Measurements from ENCODE around the gene KCNJ1.

The KCNJ1 gene

GRCh38 chr11:128881221-128881620 lies 14.1 kb upstream of the KCNJ1 start:
- DNase-seq, result no peak

GRCh38 chr11:128879817-128880216 lies 12.7 kb upstream of the KCNJ1 start:
- DNase-seq, result no peak

- no peak for DNase-seq
These were observed 11.4 kb upstream of the KCNJ1 start for GRCh38 chr11:128878455-128878854.

- no peak for DNase-seq
These were observed 10.6 kb upstream of the KCNJ1 start for GRCh38 chr11:128877726-128878125.

GRCh38 chr11:128876133-128876650 lies 9.1 kb upstream of the KCNJ1 start:
- DNase-seq, result no peak

GRCh38 chr11:128874427-128874826 lies 7.3 kb upstream of the KCNJ1 start:
- DNase-seq, result no peak

- DNase-seq, result no peak
These were observed 5.5 kb upstream of the KCNJ1 start for GRCh38 chr11:128872594-128872993.

GRCh38 chr11:128872094-128872493 lies 5.0 kb upstream of the KCNJ1 start:
- no peak for DNase-seq

GRCh38 chr11:128871168-128871610 lies 4.1 kb upstream of the KCNJ1 start:
- DNase-seq, result no peak

GRCh38 chr11:128868841-128869671 lies 2.0 kb upstream of the KCNJ1 start:
- DNase-seq, result no peak

- DNase-seq, result no peak
These were observed 1.6 kb downstream of the KCNJ1 start for GRCh38 chr11:128865490-128865889.

GRCh38 chr11:128862908-128863660 lies 4.0 kb downstream of the KCNJ1 start:
- no peak for DNase-seq

- DNase-seq, result no peak
These were observed 4.7 kb downstream of the KCNJ1 start for GRCh38 chr11:128862406-128862805.

- DNase-seq, result no peak
These were observed 6.3 kb downstream of the KCNJ1 start for GRCh38 chr11:128860571-128861361.

- no peak for DNase-seq
These were observed 7.3 kb downstream of the KCNJ1 start for GRCh38 chr11:128859563-128860441.

GRCh38 chr11:128857341-128857740 lies 9.8 kb downstream of the KCNJ1 start:
- DNase-seq, result no peak

- no peak for DNase-seq
These were observed 10.9 kb downstream of the KCNJ1 start for GRCh38 chr11:128856241-128856640.

GRCh38 chr11:128854841-128855240 lies 12.3 kb downstream of the KCNJ1 start:
- no peak for DNase-seq

GRCh38 chr11:128853559-128853958 lies 13.5 kb downstream of the KCNJ1 start:
- no peak for DNase-seq

- DNase-seq, result no peak
These were observed 14.6 kb downstream of the KCNJ1 start for GRCh38 chr11:128852327-128853023.

GRCh38 chr11:128848815-128849455 lies 18.2 kb downstream of the KCNJ1 start:
- no peak for DNase-seq
